ENCODE measurements around the gene WIZ.

DNA sequence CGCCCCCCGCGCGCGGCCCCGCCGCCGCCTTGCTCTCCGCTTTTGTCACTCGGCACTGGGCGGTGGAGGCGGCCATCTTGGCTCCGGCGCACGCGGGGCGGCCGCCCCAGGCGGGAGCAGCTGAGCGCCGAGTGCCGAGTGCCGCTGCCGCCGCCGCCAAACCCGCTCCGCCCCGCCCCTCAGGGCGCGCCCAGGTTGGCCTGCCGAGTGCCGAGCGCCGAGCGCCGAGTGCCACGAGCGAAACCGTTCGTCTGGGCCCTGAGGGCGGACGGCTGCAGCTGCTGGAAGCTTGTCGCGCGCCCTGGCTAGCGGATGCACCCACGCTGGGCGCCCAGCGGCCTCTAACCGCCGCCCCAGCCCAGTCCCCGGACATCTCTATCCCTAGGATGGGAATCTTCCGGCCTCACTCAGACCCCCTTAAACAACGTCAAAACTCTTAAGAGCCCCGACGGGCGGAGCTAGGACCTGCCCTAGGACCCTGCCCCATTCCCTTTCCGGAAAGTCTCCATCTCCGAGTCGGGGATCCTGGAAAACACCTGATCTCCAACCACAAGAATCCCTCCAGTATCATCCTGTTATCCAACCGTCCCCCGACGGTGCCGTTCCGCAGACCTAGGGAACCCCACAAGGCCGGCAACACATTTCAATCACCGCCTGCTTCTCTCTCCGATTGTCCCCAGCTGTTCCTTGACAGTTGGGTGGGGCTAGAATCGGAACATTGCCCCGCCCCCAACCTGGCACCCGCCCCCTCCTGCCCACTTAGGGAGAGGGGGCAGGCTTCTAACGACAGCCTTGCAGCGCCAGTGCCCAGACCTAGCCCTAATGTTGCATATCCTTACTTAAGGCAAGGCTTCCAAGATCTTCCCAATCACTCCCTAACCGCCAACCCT, 16.9 kb downstream of the WIZ start:
- TF ChIP-seq POLR2A (IDR thresholded peaks at IDR 0.05), result peak in 1 of 3 donors; percentile 90
- TF ChIP-seq, protein P1, sequence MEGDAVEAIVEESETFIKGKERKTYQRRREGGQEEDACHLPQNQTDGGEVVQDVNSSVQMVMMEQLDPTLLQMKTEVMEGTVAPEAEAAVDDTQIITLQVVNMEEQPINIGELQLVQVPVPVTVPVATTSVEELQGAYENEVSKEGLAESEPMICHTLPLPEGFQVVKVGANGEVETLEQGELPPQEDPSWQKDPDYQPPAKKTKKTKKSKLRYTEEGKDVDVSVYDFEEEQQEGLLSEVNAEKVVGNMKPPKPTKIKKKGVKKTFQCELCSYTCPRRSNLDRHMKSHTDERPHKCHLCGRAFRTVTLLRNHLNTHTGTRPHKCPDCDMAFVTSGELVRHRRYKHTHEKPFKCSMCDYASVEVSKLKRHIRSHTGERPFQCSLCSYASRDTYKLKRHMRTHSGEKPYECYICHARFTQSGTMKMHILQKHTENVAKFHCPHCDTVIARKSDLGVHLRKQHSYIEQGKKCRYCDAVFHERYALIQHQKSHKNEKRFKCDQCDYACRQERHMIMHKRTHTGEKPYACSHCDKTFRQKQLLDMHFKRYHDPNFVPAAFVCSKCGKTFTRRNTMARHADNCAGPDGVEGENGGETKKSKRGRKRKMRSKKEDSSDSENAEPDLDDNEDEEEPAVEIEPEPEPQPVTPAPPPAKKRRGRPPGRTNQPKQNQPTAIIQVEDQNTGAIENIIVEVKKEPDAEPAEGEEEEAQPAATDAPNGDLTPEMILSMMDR (IDR thresholded peaks at IDR 0.05 in 8 of 11, conservative IDR thresholded peaks at IDR 0.05 in 3 of 11), result peak in 2 of 11 experiments; percentile 8 to 17

All from spleen (tissue), 7 donors.